GM18520 (cell line): ENCODE data around the gene PCDHA1.
"Not testable (repeated sequence)": the region's sequence is repeated elsewhere in the genome, so short reads cannot be mapped to it uniquely, and the experiment has no call there.

Experiments used
- ATAC-seq: cut with Tn5 transposase; IDR thresholded peaks from one replicate; pipeline ENCODE4 v1.9.1; 2021; ENCODE audit not compliant: unreplicated experiment

The PCDHA1 gene

GRCh38 chr5:140849831-140850634 is 64.1 kb downstream of the PCDHA1 start:
- ATAC-seq, result not testable (repeated sequence)

- no peak for ATAC-seq
Observed at GRCh38 chr5:140855772-140856674, 70.1 kb downstream of the PCDHA1 start, which contains the start of gene PCDHA10. Gene PCDHA10 (plus strand): TSS chr5:140855897. CDS start chr5:140856049, 152 bp downstream.

GRCh38 chr5:140857177-140857986 is 71.4 kb downstream of the PCDHA1 start:
- no peak for ATAC-seq

- no peak for ATAC-seq
Observed at GRCh38 chr5:140857987-140858240, 72.0 kb downstream of the PCDHA1 start.

- no peak for ATAC-seq
Observed at GRCh38 chr5:140862441-140863295, 76.7 kb downstream of the PCDHA1 start.

GRCh38 chr5:140868721-140869554 is 83.0 kb downstream of the PCDHA1 start, which contains the start of gene PCDHA11:
Gene PCDHA11 (plus strand): TSS chr5:140868957. CDS start chr5:140869104, 147 bp downstream.
- no peak for ATAC-seq

- no peak for ATAC-seq
Observed at GRCh38 chr5:140869555-140869886, 83.6 kb downstream of the PCDHA1 start.

GRCh38 chr5:140870221-140871201 is 84.6 kb downstream of the PCDHA1 start:
- ATAC-seq, result no peak

- ATAC-seq, result no peak
Observed at GRCh38 chr5:140875085-140876065, 89.4 kb downstream of the PCDHA1 start, which contains the start of gene PCDHA12. Gene PCDHA12 (plus strand): TSS chr5:140875308. CDS start chr5:140875473, 165 bp downstream.

- not testable (repeated sequence) for ATAC-seq
Observed at GRCh38 chr5:140876541-140877261, 90.8 kb downstream of the PCDHA1 start.

GRCh38 chr5:140877262-140877581 is 91.3 kb downstream of the PCDHA1 start:
- no peak for ATAC-seq

- ATAC-seq, result no peak
Observed at GRCh38 chr5:140881889-140882590, 96.1 kb downstream of the PCDHA1 start, which contains the start of gene PCDHA13. Gene PCDHA13 (plus strand): TSS chr5:140882124. CDS start chr5:140882269, 145 bp downstream.

- no peak for ATAC-seq
Observed at GRCh38 chr5:140882591-140882899, 96.6 kb downstream of the PCDHA1 start.

GRCh38 chr5:140883373-140883772 is 97.4 kb downstream of the PCDHA1 start:
- no peak for ATAC-seq

- no peak for ATAC-seq
Observed at GRCh38 chr5:140883927-140884697, 98.2 kb downstream of the PCDHA1 start.
